Lung (tissue), 12 donors: Measurements from ENCODE around the gene MRPL51. TPM values are rescaled to one million over a fixed set of nuclear protein-coding genes. Genes with fewer than 3 reads are reported as not detected.

Source experiments
- ATAC-seq: fragments of 200-7000 bp; cut with Tn5 transposase; one replicate; pipeline ENCODE4 v1.9.1; 2020; ENCODE audit warnings: moderate number of reproducible peaks; ENCODE audit not compliant: insufficient read depth, low FRiP score
- DNase-seq, 3 donors: peaks; one replicate each; pipeline ENCODE4 v3.0.0-alpha.2; 2013 to 2017
- H3K27ac ChIP-seq, 2 donors: one replicate each; pipeline ENCODE4 v1.5.1; 2013; ENCODE audit warnings: mild to moderate bottlenecking in 2 of 2, moderate library complexity in 2 of 2, control low read depth in 1 of 2, inconsistent platforms in 1 of 2, low read depth in 1 of 2, low read length in 1 of 2
- H3K27me3 ChIP-seq, 3 donors: one replicate each; pipeline ENCODE4 v1.5.1; 2013; ENCODE audit warnings: low read length in 2 of 3; ENCODE audit not compliant: control insufficient read depth in 3 of 3, insufficient read depth in 3 of 3
- H3K36me3 ChIP-seq, 4 donors: one replicate each; pipeline ENCODE4 v1.5.1; 2013; ENCODE audit warnings: low read length in 4 of 4, mild to moderate bottlenecking in 1 of 4, moderate library complexity in 1 of 4; ENCODE audit not compliant: control insufficient read depth in 4 of 4, insufficient read depth in 4 of 4
- H3K4me1 ChIP-seq, 5 donors: one replicate each; pipeline ENCODE4 v1.5.1; 2013; ENCODE audit warnings: low read length in 5 of 5, mild to moderate bottlenecking in 2 of 5, moderate library complexity in 1 of 5; ENCODE audit not compliant: control insufficient read depth in 5 of 5, insufficient read depth in 5 of 5
- H3K4me3 ChIP-seq: one replicate; pipeline ENCODE4 v1.5.1; 2013; ENCODE audit warnings: mild to moderate bottlenecking, control low read depth, moderate library complexity
- H3K9ac ChIP-seq, 2 donors: one replicate each; pipeline ENCODE4 v1.5.1; 2013; ENCODE audit warnings: low read length in 2 of 2, control low read depth in 1 of 2; ENCODE audit not compliant: insufficient read depth in 1 of 2
- H3K9me3 ChIP-seq, 4 donors: one replicate each; pipeline ENCODE4 v1.5.1; 2013; ENCODE audit warnings: low read length in 3 of 4, mild to moderate bottlenecking in 1 of 4, moderate library complexity in 1 of 4; ENCODE audit not compliant: control insufficient read depth in 4 of 4, insufficient read depth in 3 of 4
- whole genome bisulfite sequencing, 2 donors: extraction: QIAGEN DNeasy Blood & Tissue Kit; methylation state at CpG; one replicate each; pipeline ENCODE4 v1.1.7; 2013; 5-methylcytosine and 5-hydroxymethylcytosine counted together
- polyA plus RNA-seq, 2 donors: library from polyadenylated mRNA; stranded (reverse); fragments of 200-250 nt; gene quantifications; one replicate each; pipeline ENCODE4 v1.2.1, GENCODE V29; 2013
- total RNA-seq, 2 donors: library from RNA; depleted of rRNA in 1 of 2; stranded (reverse); fragments of >200 nt in 1 of 2; gene quantifications; one replicate each; pipeline ENCODE4 v1.2.1, GENCODE V29; 2014 to 2021
- TF ChIP-seq, protein P1 (sequence below): IDR thresholded peaks from 2 replicates; pipeline ENCODE4 v1.5.1; 2012; ENCODE audit warnings: mild to moderate bottlenecking; ENCODE audit errors: control extremely low read depth, extremely low read depth
- donor health status: control.
- donor health status: control.
- donor health status: Bipolar disorder and iron deficiency.
- donor health status: healthy.
- donor health status: DM: yes; HTN: yes; CAD: no.

The MRPL51 gene
- total and polyA plus RNA-seq, 4 donors: 34.5 to 123 (median 91.7) TPM

DNA sequence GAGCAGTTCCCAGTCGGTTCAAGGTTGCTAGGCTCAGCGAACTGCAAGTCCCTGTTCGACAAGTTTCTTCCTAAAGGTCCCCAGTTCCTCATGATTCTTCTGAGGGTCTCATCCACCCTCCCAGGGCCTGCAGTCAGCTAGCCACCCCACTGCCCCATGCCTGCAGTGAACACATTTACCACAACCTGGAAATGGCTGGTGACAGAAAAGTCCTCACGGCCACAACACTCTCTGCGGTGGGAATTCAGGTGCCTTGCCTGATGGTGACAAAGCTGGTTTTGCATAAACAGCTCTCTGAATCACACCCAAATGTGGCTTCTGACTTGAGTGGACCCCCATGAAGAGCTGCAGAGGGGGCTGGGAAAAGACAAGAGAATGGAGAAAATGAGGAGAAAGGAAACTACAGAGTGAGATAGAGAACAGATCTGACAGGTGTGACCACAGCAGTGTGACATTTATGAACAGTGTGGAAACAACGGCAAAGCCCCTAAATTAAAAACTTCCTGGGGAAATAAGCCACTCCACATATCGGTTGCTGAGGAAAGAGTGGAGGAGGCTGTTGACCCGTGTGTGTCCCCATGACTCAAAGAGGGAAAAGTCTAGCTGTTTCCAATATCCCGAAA lies 49.6 kb downstream of the MRPL51 start:
- Histone ChIP-seq H3K36me3 (peaks cover 0 to 9% (median 4%) of the 10 kb centered on the region in 4 donors), H3K4me1 (no peaks in the 10 kb centered on the region), H3K4me3 (no peak overlapping the region), H3K27me3 (no peaks in the 10 kb centered on the region), H3K27ac (no peak overlapping the region), H3K9me3 (no peaks in the 10 kb centered on the region), H3K9ac (no peak overlapping the region)
- ATAC-seq (no peak), DNase-seq (no peak)
- 45 to 52% methylated on average over 9 of the region's 9 CpGs for WGBS, 2 donors
- TF ChIP-seq, protein P1, sequence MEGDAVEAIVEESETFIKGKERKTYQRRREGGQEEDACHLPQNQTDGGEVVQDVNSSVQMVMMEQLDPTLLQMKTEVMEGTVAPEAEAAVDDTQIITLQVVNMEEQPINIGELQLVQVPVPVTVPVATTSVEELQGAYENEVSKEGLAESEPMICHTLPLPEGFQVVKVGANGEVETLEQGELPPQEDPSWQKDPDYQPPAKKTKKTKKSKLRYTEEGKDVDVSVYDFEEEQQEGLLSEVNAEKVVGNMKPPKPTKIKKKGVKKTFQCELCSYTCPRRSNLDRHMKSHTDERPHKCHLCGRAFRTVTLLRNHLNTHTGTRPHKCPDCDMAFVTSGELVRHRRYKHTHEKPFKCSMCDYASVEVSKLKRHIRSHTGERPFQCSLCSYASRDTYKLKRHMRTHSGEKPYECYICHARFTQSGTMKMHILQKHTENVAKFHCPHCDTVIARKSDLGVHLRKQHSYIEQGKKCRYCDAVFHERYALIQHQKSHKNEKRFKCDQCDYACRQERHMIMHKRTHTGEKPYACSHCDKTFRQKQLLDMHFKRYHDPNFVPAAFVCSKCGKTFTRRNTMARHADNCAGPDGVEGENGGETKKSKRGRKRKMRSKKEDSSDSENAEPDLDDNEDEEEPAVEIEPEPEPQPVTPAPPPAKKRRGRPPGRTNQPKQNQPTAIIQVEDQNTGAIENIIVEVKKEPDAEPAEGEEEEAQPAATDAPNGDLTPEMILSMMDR: no peak

DNA sequence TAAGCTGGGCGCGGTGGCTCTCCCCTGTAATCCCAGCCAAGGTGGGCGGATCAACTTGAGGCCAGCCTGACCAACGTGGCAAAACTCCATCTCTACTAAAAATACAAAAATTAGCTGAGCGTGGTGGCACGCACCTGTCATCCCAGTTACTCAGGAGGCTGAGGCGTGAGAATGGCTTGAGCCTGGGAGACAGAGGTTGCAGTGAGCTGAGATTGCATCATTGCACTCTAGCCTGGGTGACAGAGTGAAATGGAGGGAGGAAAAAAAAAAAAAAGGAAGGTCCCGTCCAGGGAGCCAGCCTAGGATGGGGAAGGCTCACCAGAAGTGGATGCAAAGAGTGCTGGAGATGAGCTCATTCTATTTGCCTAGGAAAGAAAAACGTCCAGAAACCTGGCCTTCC lies 50.2 kb downstream of the MRPL51 start:
- 79 to 80% methylated on average over 9 of the region's 9 CpGs for WGBS, 2 donors
- H3K9me3 ChIP-seq: no peaks in the 10 kb centered on the region
- DNase-seq: no peak
- TF ChIP-seq, protein P1: no peak
- H3K9ac ChIP-seq: no peak overlapping the region
- peaks cover 0 to 7% (median 3%) of the 10 kb centered on the region in 4 donors for H3K36me3 ChIP-seq
- no peak overlapping the region for H3K4me3 ChIP-seq
- ATAC-seq: no peak
- no peaks in the 10 kb centered on the region for H3K27me3 ChIP-seq
- no peak overlapping the region for H3K27ac ChIP-seq
- no peaks in the 10 kb centered on the region for H3K4me1 ChIP-seq

Other genes starting within 250 kb of the MRPL51 start
- gene PLEKHG6, start 182.6 kb downstream of the MRPL51 start, total RNA-seq: 1 to 10 TPM; 1.6 to 2.9 TPM
- 1 to 10 TPM in 1 of 2 donors, under 1 TPM in 1; 0.74 to 2.9 TPM for gene PLEKHG6, start 182.6 kb downstream of the MRPL51 start, polyA plus RNA-seq
- 100 to 1,000 TPM; 175 to 184 TPM for gene TNFRSF1A, start 151.2 kb downstream of the MRPL51 start, total RNA-seq
- 100 to 1,000 TPM in 1 of 2 donors, 10 to 100 TPM in 1; 81.6 to 182 TPM for gene TNFRSF1A, start 151.2 kb downstream of the MRPL51 start, polyA plus RNA-seq
- gene SCNN1A, start 117.7 kb downstream of the MRPL51 start, total RNA-seq: 100 to 1,000 TPM; 122 to 312 TPM
- gene SCNN1A, start 117.7 kb downstream of the MRPL51 start, polyA plus RNA-seq: 100 to 1,000 TPM in 1 of 2 donors, 10 to 100 TPM in 1; 86.6 to 129 TPM
- gene LTBR, start 109.1 kb downstream of the MRPL51 start, total RNA-seq: 100 to 1,000 TPM in 1 of 2 donors, 10 to 100 TPM in 1; 52.6 to 134 TPM
- gene LTBR, start 109.1 kb downstream of the MRPL51 start, polyA plus RNA-seq: 100 to 1,000 TPM; 111 to 134 TPM
- gene CD27, start 48.3 kb downstream of the MRPL51 start, total RNA-seq: 1 to 10 TPM; 1.9 to 2.0 TPM
- 1 to 10 TPM; 1.5 to 3.1 TPM for gene CD27, start 48.3 kb downstream of the MRPL51 start, polyA plus RNA-seq
- 10 to 100 TPM; 27.4 to 28.2 TPM for gene TAPBPL, start 41.2 kb downstream of the MRPL51 start, total RNA-seq
- 10 to 100 TPM; 11.2 to 26.8 TPM for gene TAPBPL, start 41.2 kb downstream of the MRPL51 start, polyA plus RNA-seq
- 10 to 100 TPM in 1 of 2 donors, 1 to 10 TPM in 1; 7.5 to 14.1 TPM for gene VAMP1, start 22.6 kb downstream of the MRPL51 start, total RNA-seq
- gene VAMP1, start 22.6 kb downstream of the MRPL51 start, polyA plus RNA-seq: 1 to 10 TPM; 4.7 to 5.1 TPM
- gene NCAPD2, start 840 bp upstream of the MRPL51 start, total RNA-seq: 10 to 100 TPM; 19.8 to 30.7 TPM
- gene NCAPD2, start 840 bp upstream of the MRPL51 start, polyA plus RNA-seq: 10 to 100 TPM in 1 of 2 donors, 1 to 10 TPM in 1; 5.8 to 11.8 TPM
- gene GAPDH, start 41.3 kb upstream of the MRPL51 start, total RNA-seq: 1,000 to 10,000 TPM in 1 of 2 donors, 100 to 1,000 TPM in 1; 843 to 1,983 TPM
- 1,000 to 10,000 TPM; 1,405 to 3,540 TPM for gene GAPDH, start 41.3 kb upstream of the MRPL51 start, polyA plus RNA-seq
- gene IFFO1, start 62.8 kb upstream of the MRPL51 start, total RNA-seq: 10 to 100 TPM; 10.0 to 25.1 TPM
- gene IFFO1, start 62.8 kb upstream of the MRPL51 start, polyA plus RNA-seq: 10 to 100 TPM; 24.4 to 26.7 TPM
- gene NOP2, start 75.0 kb upstream of the MRPL51 start, total RNA-seq: 10 to 100 TPM in 1 of 2 donors, 1 to 10 TPM in 1; 7.9 to 36.0 TPM
- gene NOP2, start 75.0 kb upstream of the MRPL51 start, polyA plus RNA-seq: 10 to 100 TPM; 30.7 to 37.6 TPM
- 100 to 1,000 TPM; 198 TPM for gene CHD4, start 114.1 kb upstream of the MRPL51 start, total RNA-seq
- gene CHD4, start 114.1 kb upstream of the MRPL51 start, polyA plus RNA-seq: 100 to 1,000 TPM in 1 of 2 donors, 10 to 100 TPM in 1; 82.0 to 182 TPM
- gene LPAR5, start 142.7 kb upstream of the MRPL51 start, total RNA-seq: 1 to 10 TPM; 1.9 to 2.8 TPM
- 1 to 10 TPM in 1 of 2 donors, under 1 TPM in 1; 0.51 to 1.2 TPM for gene LPAR5, start 142.7 kb upstream of the MRPL51 start, polyA plus RNA-seq
- gene ACRBP, start 154.2 kb upstream of the MRPL51 start, total RNA-seq: 1 to 10 TPM; 1.6 to 6.1 TPM
- 1 to 10 TPM in 1 of 2 donors, under 1 TPM in 1; 0.93 to 8.7 TPM for gene ACRBP, start 154.2 kb upstream of the MRPL51 start, polyA plus RNA-seq
- gene ING4, start 169.9 kb upstream of the MRPL51 start, total RNA-seq: 10 to 100 TPM; 22.4 to 74.3 TPM
- 10 to 100 TPM; 20.3 to 31.7 TPM for gene ING4, start 169.9 kb upstream of the MRPL51 start, polyA plus RNA-seq
- gene ZNF384, start 196.1 kb upstream of the MRPL51 start, total RNA-seq: 10 to 100 TPM; 29.2 to 50.8 TPM
- gene ZNF384, start 196.1 kb upstream of the MRPL51 start, polyA plus RNA-seq: 10 to 100 TPM; 29.0 to 34.4 TPM
- 1 to 10 TPM in 1 of 2 donors, under 1 TPM in 1; 0.25 to 1.4 TPM for gene PIANP, start 207.6 kb upstream of the MRPL51 start, total RNA-seq
- gene PIANP, start 207.6 kb upstream of the MRPL51 start, polyA plus RNA-seq: under 1 TPM; 0.23 to 0.37 TPM
- gene COPS7A, start 230.8 kb upstream of the MRPL51 start, total RNA-seq: 10 to 100 TPM; 40.1 to 74.7 TPM
- gene COPS7A, start 230.8 kb upstream of the MRPL51 start, polyA plus RNA-seq: 10 to 100 TPM; 53.4 to 69.0 TPM